IMR-90 (cell line): ENCODE data around the gene ABHD12B. TPM values are rescaled to one million over a fixed set of nuclear protein-coding genes. Genes with fewer than 3 reads are reported as not detected.

Source experiments
- ATAC-seq: fragments of 200-7000 bp; cut with Tn5 transposase; 2 replicates; pipeline ENCODE4 v1.9.1; 2020; ENCODE audit warnings: low read depth, mild to moderate bottlenecking, moderate library complexity
- BruUV-seq: library from RNA; stranded (reverse); fragments of 400-500 nt; replicated peaks from 2 replicates; lab custom pipeline; 2021; lab: Mats Ljungman, UMichigan
- CTCF ChIA-PET: fragments of 300-600 bp; formaldehyde crosslinking; extraction: SDS; loops from one replicate; lab custom pipeline; 2021; ENCODE audit warnings: antibody characterized with exemption; lab: Yijun Ruan, JAX
- POLR2A ChIA-PET: fragments of 300-600 bp; sonication (Branson Sonifier 250); formaldehyde crosslinking; loops from one replicate; lab custom pipeline; 2022; ENCODE audit warnings: antibody characterized with exemption; ENCODE audit not compliant: unreplicated experiment; lab: Charles Lee
- DNase-seq: peaks from one replicate; pipeline ENCODE4 v3.0.0; 2013
- H2AFZ ChIP-seq: replicated peaks from 2 replicates; pipeline ENCODE3; 2013; ENCODE audit warnings: low read length, mild to moderate bottlenecking; ENCODE audit not compliant: poor library complexity
- H2AK5ac ChIP-seq: 2 replicates; pipeline ENCODE4 v1.6.1; 2013; ENCODE audit warnings: low read depth, low read length, inconsistent platforms
- H2AK9ac ChIP-seq: replicated peaks from 2 replicates; pipeline ENCODE3; 2013; ENCODE audit warnings: mild to moderate bottlenecking, low read depth, low read length, moderate library complexity; ENCODE audit not compliant: poor library complexity
- H2BK120ac ChIP-seq: 2 replicates; pipeline ENCODE4 v1.6.1; 2013; ENCODE audit warnings: low read depth, low read length, inconsistent platforms
- H2BK15ac ChIP-seq: 3 replicates; pipeline ENCODE4 v1.6.1; 2013; ENCODE audit warnings: low read depth, low read length, inconsistent platforms
- H2BK20ac ChIP-seq: 2 replicates; pipeline ENCODE4 v1.6.1; 2013; ENCODE audit warnings: low read depth, mild to moderate bottlenecking, inconsistent platforms, low read length, moderate library complexity
- H2BK5ac ChIP-seq: 2 replicates; pipeline ENCODE4 v1.6.1; 2013; ENCODE audit warnings: mild to moderate bottlenecking, low read depth, low read length, inconsistent platforms; ENCODE audit not compliant: poor library complexity, severe bottlenecking
- H3K14ac ChIP-seq: replicated peaks from 2 replicates; pipeline ENCODE4 v1.6.1; 2013; ENCODE audit warnings: low read depth, low read length, inconsistent platforms
- H3K18ac ChIP-seq: 2 replicates; pipeline ENCODE4 v1.6.1; 2013; ENCODE audit warnings: low read depth, low read length, control low read depth
- H3K23ac ChIP-seq: 2 replicates; pipeline ENCODE4 v1.6.1; 2013; ENCODE audit warnings: low read depth, low read length, inconsistent platforms
- H3K27ac ChIP-seq: 2 replicates; pipeline ENCODE4 v1.5.1; 2013; ENCODE audit warnings: mild to moderate bottlenecking, control low read depth, low read length; ENCODE audit not compliant: insufficient read depth
- H3K27me3 ChIP-seq: 2 replicates; pipeline ENCODE4 v1.6.1; 2013; ENCODE audit warnings: low read length; ENCODE audit not compliant: control insufficient read depth, insufficient read depth
- H3K36me3 ChIP-seq: 2 replicates; pipeline ENCODE4 v1.6.1; 2013; ENCODE audit warnings: low read length, mixed read lengths; ENCODE audit not compliant: control insufficient read depth, insufficient read depth
- H3K4ac ChIP-seq: 2 replicates; pipeline ENCODE4 v1.6.1; 2013; ENCODE audit warnings: low read depth, low read length, inconsistent platforms
- H3K4me1 ChIP-seq: 2 replicates; pipeline ENCODE4 v1.6.1; 2013; ENCODE audit warnings: low read length, mixed read lengths; ENCODE audit not compliant: control insufficient read depth, insufficient read depth
- H3K4me2 ChIP-seq: 2 replicates; pipeline ENCODE4 v1.6.1; 2013; ENCODE audit warnings: low read depth, mild to moderate bottlenecking, control low read depth, low read length, moderate library complexity
- H3K4me3 ChIP-seq: 2 replicates; pipeline ENCODE4 v1.5.1; 2013; ENCODE audit warnings: low read depth, mild to moderate bottlenecking, control low read depth, low read length, moderate library complexity; ENCODE audit not compliant: insufficient read depth
- H3K56ac ChIP-seq: 2 replicates; pipeline ENCODE4 v1.6.1; 2013; ENCODE audit warnings: low read length, inconsistent platforms; ENCODE audit not compliant: insufficient read depth; ENCODE audit errors: extremely low read depth
- H3K79me1 ChIP-seq, 2 experiments: 2 replicates each; pipeline ENCODE4 v1.6.1; 2013; ENCODE audit warnings: low read length in 2 of 2, inconsistent platforms in 1 of 2, low read depth in 1 of 2
- H3K9ac ChIP-seq: 2 replicates; pipeline ENCODE4 v1.6.1; 2013; ENCODE audit warnings: low read depth, low read length, control low read depth
- H3K9me1 ChIP-seq: 2 replicates; pipeline ENCODE4 v1.6.1; 2013; ENCODE audit warnings: low read length, inconsistent platforms; ENCODE audit not compliant: insufficient read depth
- H3K9me3 ChIP-seq: 2 replicates; pipeline ENCODE4 v1.6.1; 2013; ENCODE audit warnings: low read length; ENCODE audit not compliant: control insufficient read depth, insufficient read depth
- H4K20me1 ChIP-seq: 2 replicates; pipeline ENCODE4 v1.6.1; 2013; ENCODE audit warnings: low read length, inconsistent platforms; ENCODE audit not compliant: insufficient read depth
- H4K5ac ChIP-seq: 2 replicates; pipeline ENCODE4 v1.6.1; 2013; ENCODE audit warnings: mild to moderate bottlenecking, low read depth, low read length, control low read depth
- H4K8ac ChIP-seq, 2 experiments: 2 replicates each; pipeline ENCODE4 v1.6.1; 2013; ENCODE audit warnings: low read depth in 2 of 2, low read length in 2 of 2, control low read depth in 1 of 2, inconsistent platforms in 1 of 2
- H4K91ac ChIP-seq: 2 replicates; pipeline ENCODE4 v1.6.1; 2013; ENCODE audit warnings: low read depth, low read length, inconsistent platforms; ENCODE audit not compliant: insufficient read depth
- CEBPB ChIP-seq: IDR thresholded peaks from 2 replicates; pipeline ENCODE4 v1.6.1; 2012; ENCODE audit warnings: low read depth, low read length, improper control_type of control experiment
- FOS ChIP-seq: fragments of 150-350 bp; IDR thresholded peaks from 2 replicates; pipeline ENCODE4 v1.6.1; 2016; ENCODE audit warnings: low read depth, low read length
- NFE2L2 ChIP-seq: fragments of 150-350 bp; IDR thresholded peaks from 2 replicates; pipeline ENCODE4 v1.6.1; 2016; ENCODE audit warnings: low read depth, mild to moderate bottlenecking, low read length
- WGBS, 2 experiments: methylation state at CpG; one replicate each; pipeline versions ENCODE4 v1.1.5 to v1.1.7; 2013; ENCODE audit warnings: missing lambda C conversion rate in 2 of 2; ENCODE audit not compliant: insufficient read length in 1 of 2; ENCODE audit errors: extremely low coverage in 2 of 2; 5-methylcytosine and 5-hydroxymethylcytosine counted together
- dilution Hi-C: fragments of 300-500 bp; cut with HindIII; formaldehyde crosslinking; loops from one replicate; pipeline ENCODE4 v1.14.3; 2018; ENCODE audit warnings: low sequenced_read_pairs; ENCODE audit not compliant: unreplicated experiment
- in situ Hi-C: fragments of 300-500 bp; cut with MboI; formaldehyde crosslinking; loops from 3 replicates; pipeline ENCODE4 v1.14.3; 2019; ENCODE audit warnings: low sequenced_read_pairs, inconsistent platforms, mixed read lengths
- intact Hi-C: fragments of 100-400 bp; cut with micrococcal nuclease; formaldehyde crosslinking; loops from 2 replicates; pipeline ENCODE4 v1.10.0; 2022
- polyA plus RNA-seq, 3 experiments: library from polyadenylated mRNA; depleted of rRNA; stranded (reverse); fragments of >200 nt; gene quantifications; 2 replicates each; pipeline ENCODE4 v1.2.3, GENCODE V29; 2012; ENCODE audit warnings: low replicate concordance in 1 of 3
- total RNA-seq: library from RNA; depleted of rRNA; stranded (reverse); fragments of >200 nt; gene quantifications from 2 replicates; pipeline ENCODE4 v1.2.3, GENCODE V29; 2012

The ABHD12B gene
- total and polyA plus RNA-seq, 2 of the 4 experiments (the other 2 are of a cell fraction): 0.18 TPM; not detected in 1

GRCh38 chr14:50936882-50937281, 65.0 kb downstream of the ABHD12B start:
- Histone ChIP-seq H3K18ac (peak overlapping the region; percentile 6; the same call in 1 of the 2 replicates), H4K91ac (no peak overlapping the region; the same call in 1 of the 2 replicates), H3K36me3 (peaks cover 11% of the 10 kb centered on the region), H3K4ac (peak overlapping the region; percentile 20; the same call in 1 of the 2 replicates), H3K14ac (0 out of 2 replicates have a peak overlapping the region, but pooled peaks have one; percentile 19), H4K5ac (no peak overlapping the region), H3K9me3 (no peaks in the 10 kb centered on the region), H2BK120ac (no peak overlapping the region), H3K4me3 (no peak overlapping the region), H2BK5ac (peak overlapping the region; percentile 43), H3K56ac (no peak overlapping the region), H3K27ac (no peak overlapping the region), H3K23ac (no peak overlapping the region), H3K27me3 (no peaks in the 10 kb centered on the region), H3K4me1 (peaks cover 3% of the 10 kb centered on the region; the same call in 1 of the 2 replicates), H2BK15ac (peak overlapping the region; percentile 62; the same call in 1 of the 3 replicates), H2AFZ (no peak overlapping the region), H3K9ac (no peak overlapping the region), H4K8ac (peak overlapping the region in 1 of 2 experiments; percentile 17; a peak in 2 of 4 replicates), H2AK5ac (peak overlapping the region; percentile 67), H3K4me2 (no peak overlapping the region), H3K9me1 (peaks cover 15% of the 10 kb centered on the region), H2AK9ac (no peak overlapping the region), H3K79me1 (peaks cover 7 to 11% of the 10 kb centered on the region in 2 experiments; a peak in 3 of 4 replicates), H2BK20ac (peak overlapping the region; percentile 21), H4K20me1 (no peaks in the 10 kb centered on the region; the same call in 1 of the 2 replicates)
- no TSS peak for BruUV-seq
- intact Hi-C loops: loop anchor here (10.0 kb wide), 1 partner anchor 282 kb away; no protein-coding TSS in a partner anchor
- ATAC-seq: peak; percentile 32
- DNase-seq: no peak
- TF ChIP-seq NFE2L2: no peak
- no peak for TF ChIP-seq FOS
- TF ChIP-seq CEBPB: no peak
- POLR2A ChIA-PET: no interaction called here
- dilution Hi-C loops: no loop called here
- no CpG with 5 or more reads among the region's 2 CpGs for WGBS, 2 experiments
- CTCF ChIA-PET: no interaction called here
- in situ Hi-C loops: no loop called here
